ENCODE results near the gene LMNA. TPM values are rescaled to one million over a fixed set of nuclear protein-coding genes. Genes with fewer than 3 reads are reported as not detected.

Gene LMNA
- total RNA-seq, 2 experiments from 2014 or later, result 435 to 455 TPM

GRCh38 chr1:156081180-156081916 lies 33.2 kb upstream of the LMNA start:
- H3K27ac ChIP-seq (ENCODE audit: low read depth in 1 of 2, low read length in 2 of 2), result no peak overlapping the region
- DNase-seq (no peak), ATAC-seq (ENCODE audit: poor library complexity) (no peak)
- Mint-ChIP-seq H3K27ac (no peak overlapping the region), H3K9me3 (no peaks in the 10 kb centered on the region), H3K4me3 (peak overlapping the region; percentile 81), H3K27me3 (peaks cover 37% of the 10 kb centered on the region), H3K4me1 (ENCODE audit: low read depth) (peaks cover 6% of the 10 kb centered on the region), H3K36me3 (ENCODE audit: low read depth) (no peaks in the 10 kb centered on the region)
- H3K27me3 ChIP-seq (ENCODE audit: control insufficient read depth in 1 of 2, insufficient read depth in 2 of 2, low read length in 2 of 2), result peaks cover 22 to 29% of the 10 kb centered on the region in 2 experiments
- ChIA-PET POLR2A (no interaction called here), CTCF (no interaction called here)
- H3K4me3 ChIP-seq (ENCODE audit: low read length), result peak overlapping the region; percentile 75
- no peaks in the 10 kb centered on the region for H3K9me3 ChIP-seq (ENCODE audit: control insufficient read depth in 1 of 2, insufficient read depth in 1 of 2, low read length in 2 of 2)
- peaks cover 23% of the 10 kb centered on the region for H3K4me1 ChIP-seq (ENCODE audit: insufficient read depth, low read length)
- TF ChIP-seq CTCF (IDR thresholded peaks at IDR 0.05), result no peak
- intact Hi-C loops (cut with DNase I, micrococcal nuclease), result loop anchor here in 1 of 2 experiments (2.0 kb wide), 1 partner anchor 59 kb away; no protein-coding TSS in a partner anchor
- no peaks in the 10 kb centered on the region for H3K36me3 ChIP-seq (ENCODE audit: insufficient read depth, low read length)

GRCh38 chr1:156081917-156082308 lies 32.6 kb upstream of the LMNA start:
- H3K27ac ChIP-seq (ENCODE audit: low read depth in 1 of 2, low read length in 2 of 2), result no peak overlapping the region
- peak overlapping the region; percentile 75 for H3K4me3 ChIP-seq (ENCODE audit: low read length)
- no peak for ATAC-seq (ENCODE audit: poor library complexity)

More at GRCh38 chr1:156081917-156082308, 32.6 kb upstream of the LMNA start:
- TF ChIP-seq CTCF (IDR thresholded peaks at IDR 0.05), result no peak
- POLR2A ChIA-PET, result no interaction called here
- H3K27me3 ChIP-seq (ENCODE audit: control insufficient read depth in 1 of 2, insufficient read depth in 2 of 2, low read length in 2 of 2), result peaks cover 22 to 31% of the 10 kb centered on the region in 2 experiments
- Mint-ChIP-seq H3K4me1 (ENCODE audit: low read depth) (peaks cover 6% of the 10 kb centered on the region), H3K27me3 (peaks cover 42% of the 10 kb centered on the region), H3K4me3 (peak overlapping the region; percentile 83), H3K9me3 (no peaks in the 10 kb centered on the region), H3K36me3 (ENCODE audit: low read depth) (no peaks in the 10 kb centered on the region), H3K27ac (no peak overlapping the region)
- H3K36me3 ChIP-seq (ENCODE audit: insufficient read depth, low read length), result no peaks in the 10 kb centered on the region
- H3K9me3 ChIP-seq (ENCODE audit: control insufficient read depth in 1 of 2, insufficient read depth in 1 of 2, low read length in 2 of 2), result no peaks in the 10 kb centered on the region
- intact Hi-C loops (cut with DNase I, micrococcal nuclease), result loop anchor here in 1 of 2 experiments (1.0 to 2.0 kb wide), 2 partner anchors 28 to 59 kb away; partner anchors contain the start of gene LAMTOR2
- peaks cover 23% of the 10 kb centered on the region for H3K4me1 ChIP-seq (ENCODE audit: insufficient read depth, low read length)
- DNase-seq, result no peak
- CTCF ChIA-PET, result no interaction called here

All from CD4-positive, alpha-beta T cell (primary cell).